GM13976 (cell line): ENCODE results near the gene NYAP2.

Experiments used
- DNase-seq: peaks from one replicate; pipeline ENCODE4 v3.0.0; 2012; ENCODE audit warnings: low spot score
- CTCF ChIP-seq: IDR thresholded peaks from 2 replicates; pipeline ENCODE4 v1.5.1; 2012; ENCODE audit warnings: borderline replicate concordance, mild to moderate bottlenecking; ENCODE audit not compliant: insufficient read depth; ENCODE audit errors: extremely low read depth, missing control alignments, control extremely low read depth
- in situ Hi-C: fragments of 300-500 bp; cut with MboI; formaldehyde crosslinking; loops from one replicate; pipeline ENCODE4 v1.12.0; 2022; ENCODE audit warnings: low sequenced_read_pairs, mixed read lengths, inconsistent platforms; ENCODE audit not compliant: unreplicated experiment

Gene NYAP2

DNA sequence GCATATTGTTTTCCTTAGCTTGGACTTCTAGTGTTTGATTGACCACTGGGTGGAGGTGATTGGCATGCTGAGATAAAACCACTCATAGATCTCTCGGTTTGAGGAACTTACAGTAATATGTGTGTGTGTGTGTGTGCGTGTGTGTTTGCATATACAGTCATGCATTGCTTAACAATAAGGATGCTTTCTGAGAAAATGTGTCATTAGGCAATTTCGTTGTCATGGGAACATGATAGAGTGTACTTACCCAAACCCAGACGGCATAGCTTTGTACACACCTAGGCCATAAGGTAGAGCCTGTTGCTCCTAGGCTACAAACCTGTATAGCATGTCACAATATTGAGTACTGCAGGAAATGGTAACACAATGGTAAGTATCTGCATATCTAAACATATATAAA lies 167.3 kb downstream of the NYAP2 start:
- no peak for DNase-seq
- in situ Hi-C loops: no loop called here
- no peak for TF ChIP-seq CTCF

DNA sequence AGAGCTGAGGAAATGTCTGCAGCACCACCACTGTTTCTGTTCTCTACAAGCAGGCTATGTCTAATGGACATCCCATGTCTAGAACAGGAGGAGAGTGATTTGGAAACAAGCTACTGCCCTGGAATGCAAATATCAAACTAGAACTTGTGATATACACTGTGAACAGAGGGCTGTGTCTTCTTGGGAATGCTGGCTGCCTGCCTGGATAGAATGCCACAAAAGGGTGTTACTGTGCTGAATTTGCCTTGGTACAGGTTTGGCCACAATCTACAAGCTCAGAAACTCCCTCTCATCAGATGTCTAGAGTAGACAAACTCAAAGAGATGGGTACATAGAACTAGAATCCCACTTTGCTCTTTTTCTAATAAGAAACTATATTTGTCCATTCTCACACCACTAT lies 170.5 kb downstream of the NYAP2 start:
- in situ Hi-C loops: no loop called here
- TF ChIP-seq CTCF: no peak
- DNase-seq: no peak

GRCh38 chr2:225573603-225574002 lies 174.1 kb downstream of the NYAP2 start:
- TF ChIP-seq CTCF: no peak
- no peak for DNase-seq
- in situ Hi-C loops: no loop called here

- no peak for DNase-seq
- in situ Hi-C loops: no loop called here
- TF ChIP-seq CTCF: no peak
These were observed 175.2 kb downstream of the NYAP2 start for GRCh38 chr2:225574582-225575138.

- TF ChIP-seq CTCF: no peak
- in situ Hi-C loops: no loop called here
- DNase-seq: no peak
These were observed 181.6 kb downstream of the NYAP2 start for GRCh38 chr2:225581135-225581534.

DNA sequence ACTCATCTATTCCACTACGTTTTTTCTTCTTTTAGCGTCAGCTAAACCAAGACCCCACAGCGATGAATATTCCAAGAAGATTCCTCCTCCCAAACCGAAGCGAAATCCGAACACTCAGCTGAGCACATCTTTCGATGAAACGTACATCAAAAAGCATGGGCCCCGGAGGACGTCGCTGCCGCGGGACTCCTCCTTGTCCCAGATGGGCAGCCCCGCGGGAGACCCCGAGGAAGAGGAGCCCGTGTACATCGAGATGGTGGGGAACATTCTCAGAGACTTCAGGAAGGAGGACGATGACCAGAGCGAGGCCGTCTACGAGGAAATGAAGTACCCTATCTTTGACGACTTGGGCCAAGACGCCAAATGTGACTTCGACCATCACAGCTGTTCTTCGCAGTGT lies 182.4 kb downstream of the NYAP2 start:
- in situ Hi-C loops: no loop called here
- DNase-seq: no peak
- no peak for TF ChIP-seq CTCF

DNA sequence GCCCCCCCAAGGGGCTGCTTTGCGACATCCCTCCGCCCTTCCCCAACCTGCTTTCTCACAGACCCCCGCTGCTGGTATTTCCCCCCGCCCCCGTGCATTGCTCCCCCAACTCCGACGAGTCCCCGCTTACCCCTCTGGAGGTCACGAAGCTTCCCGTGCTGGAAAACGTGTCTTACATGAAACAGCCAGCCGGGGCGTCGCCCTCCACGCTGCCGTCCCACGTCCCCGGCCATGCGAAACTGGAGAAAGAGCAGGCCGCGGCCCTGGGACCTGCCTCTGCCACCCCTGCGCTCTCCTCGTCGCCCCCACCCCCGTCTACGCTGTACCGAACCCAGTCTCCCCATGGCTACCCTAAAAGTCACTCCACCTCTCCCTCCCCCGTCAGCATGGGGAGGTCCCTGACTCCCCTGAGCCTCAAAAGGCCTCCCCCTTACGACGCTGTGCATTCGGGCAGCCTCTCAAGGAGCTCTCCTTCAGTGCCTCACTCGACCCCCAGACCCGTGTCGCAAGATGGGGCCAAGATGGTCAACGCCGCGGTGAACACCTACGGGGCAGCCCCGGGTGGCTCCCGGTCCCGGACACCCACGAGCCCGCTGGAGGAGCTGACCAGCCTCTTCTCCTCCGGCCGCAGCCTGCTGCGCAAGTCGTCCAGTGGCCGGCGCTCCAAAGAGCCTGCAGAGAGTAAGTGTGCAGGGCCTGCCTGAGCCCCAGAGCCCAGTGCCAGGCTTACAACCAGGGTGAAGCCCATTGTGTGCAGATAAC lies 183.0 kb downstream of the NYAP2 start:
- DNase-seq: no peak
- in situ Hi-C loops: no loop called here
- TF ChIP-seq CTCF: no peak
